ENCODE measurements around the gene SCARF1.
A peak's percentile ranks its signal among the peaks of the same experiment; 100 is the strongest.

The SCARF1 gene

GRCh38 chr17:1590029-1590746, 55.3 kb downstream of the SCARF1 start:
- peak overlapping the region in 1 of 2 experiments; percentile 55 for H3K4ac ChIP-seq (ENCODE audit: low read depth in 1 of 2, low read length in 2 of 2)
- peak overlapping the region; percentile 70 for H3K9ac ChIP-seq (ENCODE audit: low read length)
- H3K23ac ChIP-seq (ENCODE audit: low read length in 2 of 2), result no peak overlapping the region
- peak overlapping the region in 1 of 2 experiments; percentile 66 for H3K4me3 ChIP-seq (ENCODE audit: insufficient read depth in 1 of 2, low read depth in 1 of 2, low read length in 2 of 2)
- H3K4me2 ChIP-seq (ENCODE audit: low read length, poor library complexity, severe bottlenecking), result peak overlapping the region; percentile 19
- peak overlapping the region; percentile 76 for H4K91ac ChIP-seq (ENCODE audit: low read length)
- no peak overlapping the region for H2AFZ ChIP-seq (ENCODE audit: low read depth, low read length)
- WGBS, result 30% methylated on average over 19 of the region's 19 CpGs
- no peaks in the 10 kb centered on the region for H3K27me3 ChIP-seq (ENCODE audit: control insufficient read depth in 1 of 2, insufficient read depth in 1 of 2, low read length in 2 of 2)
- H2BK5ac ChIP-seq (ENCODE audit: low read depth, low read length, poor library complexity, severe bottlenecking), result no peak overlapping the region
- no peak overlapping the region for H2BK120ac ChIP-seq (ENCODE audit: low read depth, low read length)
- H3K79me1 ChIP-seq (replicated peaks; ENCODE audit: low read length, poor library complexity, severe bottlenecking), result no peaks in the 10 kb centered on the region
- DNase-seq, result peak; percentile 94
- peak overlapping the region; percentile 43 to 75 for H2BK12ac ChIP-seq (ENCODE audit: low read length in 2 of 2)
- H3K36me3 ChIP-seq (ENCODE audit: control insufficient read depth in 1 of 2, insufficient read depth in 2 of 2, low read depth in 1 of 2, low read length in 2 of 2), result peaks cover 4 to 16% of the 10 kb centered on the region in 2 experiments
- peak overlapping the region; percentile 81 for H4K8ac ChIP-seq (ENCODE audit: low read length)
- no peak overlapping the region for H3K14ac ChIP-seq (ENCODE audit: low read length in 2 of 2)
- no peaks in the 10 kb centered on the region for H3K9me3 ChIP-seq (ENCODE audit: control insufficient read depth, low read length)
- no peak overlapping the region for H2BK15ac ChIP-seq (ENCODE audit: low read depth, poor library complexity, severe bottlenecking)
- H2AK5ac ChIP-seq (ENCODE audit: low read length, severe bottlenecking), result peak overlapping the region; percentile 47
- peaks cover 46% of the 10 kb centered on the region for H3K4me1 ChIP-seq (ENCODE audit: control insufficient read depth, insufficient read depth, low read depth, low read length)
- H3K18ac ChIP-seq (ENCODE audit: low read depth in 1 of 2, low read length in 2 of 2), result peak overlapping the region; percentile 34 to 88
- H3K27ac ChIP-seq (ENCODE audit: low read length, poor library complexity, severe bottlenecking), result peak overlapping the region; percentile 34

DNA sequence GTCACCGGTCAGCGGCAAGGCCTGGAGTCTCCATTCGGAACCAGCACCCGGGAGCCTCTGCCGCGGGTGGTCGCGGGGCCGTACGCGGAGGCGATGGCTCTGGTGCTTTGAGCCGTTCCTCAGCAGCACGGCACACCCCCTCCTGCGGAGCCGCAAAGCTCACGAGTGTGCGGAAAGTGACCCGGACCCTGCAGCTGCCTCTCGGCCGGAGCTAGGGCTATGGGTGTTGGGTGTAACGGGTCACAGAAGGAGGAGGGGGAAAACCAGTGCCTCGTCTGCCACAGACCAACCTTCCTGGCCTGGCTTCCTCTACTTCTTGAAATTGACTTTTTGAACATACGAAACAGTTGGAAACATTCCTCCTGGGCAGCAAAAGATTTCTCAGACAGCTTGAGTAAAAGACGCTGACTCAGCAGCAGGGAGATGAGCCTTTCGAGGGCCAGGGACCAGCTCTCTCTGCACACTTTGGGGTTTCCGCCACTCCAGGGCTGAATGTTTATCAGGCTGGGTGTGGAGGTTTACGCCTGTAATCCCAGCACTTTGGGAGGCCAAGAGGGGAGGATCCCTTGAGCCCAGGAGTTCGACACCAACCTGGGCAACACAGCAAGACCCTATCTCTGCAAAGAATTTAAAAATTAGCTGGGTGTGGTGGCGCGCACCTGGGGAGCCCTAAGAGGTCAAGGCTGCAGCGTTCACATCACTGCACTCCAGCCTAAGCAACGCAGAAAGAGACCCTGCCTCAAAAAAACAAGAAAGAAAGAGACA, 56.5 kb downstream of the SCARF1 start:
- H2AK5ac ChIP-seq (ENCODE audit: low read length, severe bottlenecking), result no peak overlapping the region
- peak overlapping the region; percentile 30 to 45 for H2BK12ac ChIP-seq (ENCODE audit: low read length in 2 of 2)

GRCh38 chr17:1584167-1584566, 61.4 kb downstream of the SCARF1 start:
- WGBS, result 91% methylated on average over 14 of the region's 14 CpGs
- peaks cover 5 to 7% of the 10 kb centered on the region in 2 experiments for H3K36me3 ChIP-seq (ENCODE audit: control insufficient read depth in 1 of 2, insufficient read depth in 2 of 2, low read depth in 1 of 2, low read length in 2 of 2)
- no peak for DNase-seq
- no peak overlapping the region for H2BK5ac ChIP-seq (ENCODE audit: low read depth, low read length, poor library complexity, severe bottlenecking)
- H2BK15ac ChIP-seq (ENCODE audit: low read depth, poor library complexity, severe bottlenecking), result no peak overlapping the region
- no peak overlapping the region for H3K4me2 ChIP-seq (ENCODE audit: low read length, poor library complexity, severe bottlenecking)
- H4K8ac ChIP-seq (ENCODE audit: low read length), result no peak overlapping the region
- H2AK5ac ChIP-seq (ENCODE audit: low read length, severe bottlenecking), result no peak overlapping the region
- no peaks in the 10 kb centered on the region for H3K9me3 ChIP-seq (ENCODE audit: control insufficient read depth, low read length)
- no peak overlapping the region for H3K14ac ChIP-seq (ENCODE audit: low read length in 2 of 2)
- no peaks in the 10 kb centered on the region for H3K79me1 ChIP-seq (replicated peaks; ENCODE audit: low read length, poor library complexity, severe bottlenecking)
- peaks cover 0 to 3% of the 10 kb centered on the region in 2 experiments for H3K27me3 ChIP-seq (ENCODE audit: control insufficient read depth in 1 of 2, insufficient read depth in 1 of 2, low read length in 2 of 2)
- H3K23ac ChIP-seq (ENCODE audit: low read length in 2 of 2), result no peak overlapping the region
- no peak overlapping the region for H3K27ac ChIP-seq (ENCODE audit: low read length, poor library complexity, severe bottlenecking)
- H3K4me1 ChIP-seq (ENCODE audit: control insufficient read depth, insufficient read depth, low read depth, low read length), result peaks cover 24% of the 10 kb centered on the region
- H3K18ac ChIP-seq (ENCODE audit: low read depth in 1 of 2, low read length in 2 of 2), result no peak overlapping the region
- no peak overlapping the region for H2BK12ac ChIP-seq (ENCODE audit: low read length in 2 of 2)
- no peak overlapping the region for H3K9ac ChIP-seq (ENCODE audit: low read length)
- H3K4ac ChIP-seq (ENCODE audit: low read depth in 1 of 2, low read length in 2 of 2), result no peak overlapping the region
- H2BK120ac ChIP-seq (ENCODE audit: low read depth, low read length), result no peak overlapping the region
- no peak overlapping the region for H2AFZ ChIP-seq (ENCODE audit: low read depth, low read length)
- H3K4me3 ChIP-seq (ENCODE audit: insufficient read depth in 1 of 2, low read depth in 1 of 2, low read length in 2 of 2), result no peak overlapping the region
- no peak overlapping the region for H4K91ac ChIP-seq (ENCODE audit: low read length)

More for the DNA sequence above, 56.5 kb downstream of the SCARF1 start:
- Histone ChIP-seq H3K9me3 (ENCODE audit: control insufficient read depth, low read length) (no peaks in the 10 kb centered on the region), H2BK5ac (ENCODE audit: low read depth, low read length, poor library complexity, severe bottlenecking) (no peak overlapping the region), H3K36me3 (ENCODE audit: control insufficient read depth in 1 of 2, insufficient read depth in 2 of 2, low read depth in 1 of 2, low read length in 2 of 2) (peaks cover 4 to 16% of the 10 kb centered on the region in 2 experiments), H3K4me2 (ENCODE audit: low read length, poor library complexity, severe bottlenecking) (no peak overlapping the region), H3K27ac (ENCODE audit: low read length, poor library complexity, severe bottlenecking) (no peak overlapping the region), H4K91ac (ENCODE audit: low read length) (peak overlapping the region; percentile 83), H3K23ac (ENCODE audit: low read length in 2 of 2) (no peak overlapping the region), H3K79me1 (replicated peaks; ENCODE audit: low read length, poor library complexity, severe bottlenecking) (no peaks in the 10 kb centered on the region), H2BK120ac (ENCODE audit: low read depth, low read length) (no peak overlapping the region), H2BK15ac (ENCODE audit: low read depth, poor library complexity, severe bottlenecking) (peak overlapping the region; percentile 83), H3K4ac (ENCODE audit: low read depth in 1 of 2, low read length in 2 of 2) (no peak overlapping the region), H3K27me3 (ENCODE audit: control insufficient read depth in 1 of 2, insufficient read depth in 1 of 2, low read length in 2 of 2) (no peaks in the 10 kb centered on the region), H3K4me1 (ENCODE audit: control insufficient read depth, insufficient read depth, low read depth, low read length) (peaks cover 46% of the 10 kb centered on the region), H3K4me3 (ENCODE audit: insufficient read depth in 1 of 2, low read depth in 1 of 2, low read length in 2 of 2) (peak overlapping the region in 1 of 2 experiments; percentile 18), H4K8ac (ENCODE audit: low read length) (peak overlapping the region; percentile 31), H3K14ac (ENCODE audit: low read length in 2 of 2) (no peak overlapping the region), H3K18ac (ENCODE audit: low read depth in 1 of 2, low read length in 2 of 2) (no peak overlapping the region), H3K9ac (ENCODE audit: low read length) (no peak overlapping the region), H2AFZ (ENCODE audit: low read depth, low read length) (no peak overlapping the region)
- DNase-seq, result peak; percentile 34
- 93% methylated on average over 33 of the region's 33 CpGs for WGBS

Measured in mesenchymal stem cell (in vitro differentiated cells and primary cell).